ENCODE measurements around the gene GATA3. TPM values are rescaled to one million over a fixed set of nuclear protein-coding genes. Genes with fewer than 3 reads are reported as not detected.

The GATA3 gene
- polyA plus RNA-seq, 1 experiment: 0.06 TPM

DNA sequence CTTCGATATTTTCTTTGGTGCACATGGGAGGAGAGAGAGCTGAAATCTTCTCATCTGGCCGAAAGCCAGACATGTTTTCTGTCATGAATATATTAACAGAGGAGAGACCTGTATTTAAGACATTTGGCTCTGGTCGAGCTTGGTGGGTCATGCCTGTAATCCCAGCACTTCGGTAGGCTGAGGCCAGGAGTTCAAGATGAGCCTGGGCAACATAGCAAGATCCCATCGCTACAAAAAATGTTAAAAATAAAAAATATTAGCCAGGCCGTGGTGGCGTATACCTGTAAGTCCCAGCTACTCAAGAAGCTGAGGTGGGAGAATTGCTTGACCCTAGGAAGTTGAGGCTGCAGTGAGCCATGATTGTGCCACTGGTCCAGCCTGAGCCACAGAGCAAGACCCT is 21.9 kb upstream of the GATA3 start:
- POLR2A ChIA-PET: no interaction called here
- TF ChIP-seq, protein P1, sequence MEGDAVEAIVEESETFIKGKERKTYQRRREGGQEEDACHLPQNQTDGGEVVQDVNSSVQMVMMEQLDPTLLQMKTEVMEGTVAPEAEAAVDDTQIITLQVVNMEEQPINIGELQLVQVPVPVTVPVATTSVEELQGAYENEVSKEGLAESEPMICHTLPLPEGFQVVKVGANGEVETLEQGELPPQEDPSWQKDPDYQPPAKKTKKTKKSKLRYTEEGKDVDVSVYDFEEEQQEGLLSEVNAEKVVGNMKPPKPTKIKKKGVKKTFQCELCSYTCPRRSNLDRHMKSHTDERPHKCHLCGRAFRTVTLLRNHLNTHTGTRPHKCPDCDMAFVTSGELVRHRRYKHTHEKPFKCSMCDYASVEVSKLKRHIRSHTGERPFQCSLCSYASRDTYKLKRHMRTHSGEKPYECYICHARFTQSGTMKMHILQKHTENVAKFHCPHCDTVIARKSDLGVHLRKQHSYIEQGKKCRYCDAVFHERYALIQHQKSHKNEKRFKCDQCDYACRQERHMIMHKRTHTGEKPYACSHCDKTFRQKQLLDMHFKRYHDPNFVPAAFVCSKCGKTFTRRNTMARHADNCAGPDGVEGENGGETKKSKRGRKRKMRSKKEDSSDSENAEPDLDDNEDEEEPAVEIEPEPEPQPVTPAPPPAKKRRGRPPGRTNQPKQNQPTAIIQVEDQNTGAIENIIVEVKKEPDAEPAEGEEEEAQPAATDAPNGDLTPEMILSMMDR (IDR thresholded peaks at IDR 0.05; ENCODE audit: insufficient read depth, low read depth, low read length): no peak
- no peak for DNase-seq (ENCODE audit: low read depth)
- peaks cover 52% of the 10 kb centered on the region for H3K27me3 ChIP-seq (ENCODE audit: control insufficient read depth, insufficient read depth, low read length)
- no peak overlapping the region for H3K4me3 ChIP-seq (ENCODE audit: low read depth, low read length)
- no peaks in the 10 kb centered on the region for H3K36me3 ChIP-seq (ENCODE audit: control insufficient read depth, insufficient read depth, low read length)
- CTCF ChIA-PET: no interaction called here

DNA sequence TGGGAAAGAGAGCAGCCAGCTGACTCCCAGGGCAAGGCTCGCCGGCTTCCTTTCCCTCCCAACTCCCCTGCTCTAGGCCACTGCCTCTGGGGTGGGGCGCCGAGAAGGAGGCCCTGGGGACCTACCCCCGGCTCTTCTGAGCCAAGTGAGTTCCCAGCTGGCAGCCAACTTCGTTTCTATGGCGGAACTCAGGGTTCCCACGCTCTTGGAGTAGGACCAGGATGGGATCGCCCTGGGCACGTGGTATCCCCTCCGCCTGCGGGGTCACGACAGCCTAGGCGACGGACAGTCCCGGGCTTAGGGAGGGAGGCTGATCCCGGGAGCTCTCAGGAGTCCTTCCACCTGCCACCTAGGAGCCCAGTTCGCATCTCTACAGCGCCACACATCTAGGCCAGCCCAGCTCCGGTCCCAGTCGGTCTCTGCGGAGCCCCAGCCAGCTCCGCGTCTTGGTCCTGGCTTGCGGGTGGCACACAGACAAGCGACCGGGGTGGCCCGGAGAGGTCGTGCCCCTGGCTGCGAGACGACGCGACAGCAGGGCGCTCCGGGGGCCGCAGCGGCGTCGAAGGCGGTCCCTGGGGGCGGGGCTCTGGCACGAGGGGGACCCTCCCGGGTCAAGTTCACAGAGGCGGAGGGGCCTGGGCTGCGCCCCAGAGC is 20.5 kb upstream of the GATA3 start:
- no peaks in the 10 kb centered on the region for H3K36me3 ChIP-seq (ENCODE audit: control insufficient read depth, insufficient read depth, low read length)
- TF ChIP-seq, protein P1 (IDR thresholded peaks at IDR 0.05; ENCODE audit: insufficient read depth, low read depth, low read length): no peak
- CTCF ChIA-PET: interaction anchor here (0.8 kb wide), 1 partner anchor 1270 kb away, joined by 3 read pairs; no protein-coding TSS in a partner anchor
- POLR2A ChIA-PET: interaction anchor here (0.6 to 0.7 kb wide), 2 partner anchors 1185 to 1296 kb away, joined by 4 to 16 read pairs; no protein-coding TSS in a partner anchor
- no peak overlapping the region for H3K4me3 ChIP-seq (ENCODE audit: low read depth, low read length)
- no peak for DNase-seq (ENCODE audit: low read depth)
- peaks cover 63% of the 10 kb centered on the region for H3K27me3 ChIP-seq (ENCODE audit: control insufficient read depth, insufficient read depth, low read length)

DNA sequence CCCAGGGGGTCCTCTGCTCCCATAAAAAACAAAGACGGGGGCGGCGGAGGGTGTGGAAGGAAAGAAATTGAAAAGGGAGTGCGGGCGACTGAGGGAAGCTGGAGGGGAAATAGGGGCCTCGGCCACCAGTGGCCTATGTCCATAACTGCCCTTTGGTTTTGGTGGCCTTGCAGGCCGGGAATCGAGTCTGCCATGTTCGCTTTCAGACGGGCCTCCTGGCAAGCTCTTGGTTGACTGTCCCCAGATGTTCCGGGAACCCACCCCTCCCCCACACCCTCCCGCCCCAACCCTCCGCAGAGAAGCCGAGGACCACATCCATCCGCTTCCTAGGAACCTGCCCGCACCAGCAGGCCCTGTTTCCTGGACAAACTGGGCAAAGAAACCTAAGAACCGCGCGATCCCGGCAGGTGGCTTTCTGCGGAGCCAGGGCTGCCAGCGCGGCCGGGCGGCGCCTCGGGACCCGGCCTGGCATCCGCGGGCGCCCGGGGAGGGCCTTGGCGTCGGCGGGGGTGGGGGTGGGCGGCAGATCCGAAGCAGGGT is 20.0 kb upstream of the GATA3 start:
- CTCF ChIA-PET: interaction anchor here (0.8 kb wide), 1 partner anchor 1269 kb away, joined by 3 read pairs; no protein-coding TSS in a partner anchor
- TF ChIP-seq, protein P1 (IDR thresholded peaks at IDR 0.05; ENCODE audit: insufficient read depth, low read depth, low read length): no peak
- no peak for DNase-seq (ENCODE audit: low read depth)
- Histone ChIP-seq H3K27me3 (ENCODE audit: control insufficient read depth, insufficient read depth, low read length) (peaks cover 69% of the 10 kb centered on the region), H3K36me3 (ENCODE audit: control insufficient read depth, insufficient read depth, low read length) (no peaks in the 10 kb centered on the region), H3K4me3 (ENCODE audit: low read depth, low read length) (no peak overlapping the region; the same call in 1 of the 2 replicates)
- POLR2A ChIA-PET: no interaction called here

DNA sequence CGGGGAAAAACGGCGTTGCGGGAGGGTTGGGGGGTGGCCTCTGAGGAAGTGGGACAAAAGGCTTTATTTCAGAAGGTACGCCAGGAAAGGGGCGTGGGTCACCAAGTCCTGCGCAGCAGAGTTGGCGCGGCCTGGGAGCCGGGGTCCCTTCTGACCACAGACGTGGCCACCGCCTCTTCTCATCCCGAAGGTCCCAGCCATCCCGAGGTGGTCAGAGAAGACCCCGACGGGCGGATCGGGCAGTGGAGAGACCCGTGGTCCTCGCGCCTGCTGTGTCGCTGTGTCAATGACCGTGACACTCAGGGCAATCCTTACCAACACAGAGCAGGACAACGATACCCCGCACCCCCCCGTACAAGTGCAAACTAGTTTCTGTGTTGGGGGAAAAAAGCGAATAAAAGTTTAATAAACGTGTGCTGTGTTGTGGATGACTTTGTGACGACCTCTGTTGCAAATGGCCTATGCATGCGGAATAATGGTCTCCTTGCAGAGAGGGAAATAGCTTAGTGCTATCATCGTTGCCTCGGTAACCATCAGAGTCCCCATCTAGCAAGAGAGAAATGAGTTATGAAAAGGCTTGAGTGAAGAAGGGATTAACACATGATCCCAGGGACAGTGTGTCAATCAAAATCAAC is 19.4 kb upstream of the GATA3 start:
- POLR2A ChIA-PET: no interaction called here
- DNase-seq (ENCODE audit: low read depth): no peak
- CTCF ChIA-PET: interaction anchor here (0.8 kb wide), 1 partner anchor 1269 kb away, joined by 3 read pairs; no protein-coding TSS in a partner anchor
- Histone ChIP-seq H3K27me3 (ENCODE audit: control insufficient read depth, insufficient read depth, low read length) (peaks cover 72% of the 10 kb centered on the region), H3K4me3 (ENCODE audit: low read depth, low read length) (no peak overlapping the region), H3K36me3 (ENCODE audit: control insufficient read depth, insufficient read depth, low read length) (no peaks in the 10 kb centered on the region)
- TF ChIP-seq, protein P1 (IDR thresholded peaks at IDR 0.05; ENCODE audit: insufficient read depth, low read depth, low read length): no peak

Data from BJ (cell line).